ENCODE results near the gene TRMT44. TPM values are rescaled to one million over a fixed set of nuclear protein-coding genes. Genes with fewer than 3 reads are reported as not detected.
"Not testable (repeated sequence)": the region's sequence is repeated elsewhere in the genome, so short reads cannot be mapped to it uniquely, and the experiment has no call there.

Gene TRMT44
- total RNA-seq, 1 donor, result 21.7 TPM

DNA sequence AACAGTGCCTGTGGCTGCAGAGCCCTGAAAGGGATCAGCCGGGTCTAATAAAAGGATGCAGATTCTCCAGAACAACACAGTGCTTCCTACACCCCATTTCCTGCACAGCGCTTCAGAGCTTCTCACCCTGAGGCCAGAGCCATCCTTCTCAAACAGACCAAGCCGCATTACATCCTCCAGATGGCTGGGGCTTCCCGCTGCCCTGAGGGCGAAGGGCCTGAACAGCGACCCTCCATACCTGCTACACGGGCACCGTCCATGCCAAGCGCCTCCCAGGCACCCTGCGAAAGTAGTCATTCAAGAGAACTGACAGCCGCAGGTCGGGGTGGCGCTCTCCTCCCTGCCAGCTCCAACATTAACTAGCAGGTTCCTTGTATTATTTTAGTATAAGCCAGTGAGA lies 36.6 kb upstream of the TRMT44 start:
- Histone ChIP-seq H3K79me2 (ENCODE audit: insufficient read depth, low read length) (no peaks in the 10 kb centered on the region), H4K20me1 (ENCODE audit: insufficient read depth, low read length) (peaks cover 15% of the 10 kb centered on the region), H2AFZ (ENCODE audit: low read length) (no peak overlapping the region), H3K4me1 (ENCODE audit: insufficient read depth, low read length) (no peaks in the 10 kb centered on the region), H3K9me3 (ENCODE audit: low read depth, low read length) (no peaks in the 10 kb centered on the region), H3K4me2 (ENCODE audit: insufficient read depth, low read length) (no peak overlapping the region), H3K36me3 (ENCODE audit: insufficient read depth, low read length) (peaks cover 28% of the 10 kb centered on the region), H3K27me3 (ENCODE audit: insufficient read depth, low read length) (no peaks in the 10 kb centered on the region), H3K4me3 (ENCODE audit: insufficient read depth, low read length) (no peak overlapping the region), H3K27ac (ENCODE audit: low read depth, low read length) (no peak overlapping the region)
- TF ChIP-seq, protein P1, sequence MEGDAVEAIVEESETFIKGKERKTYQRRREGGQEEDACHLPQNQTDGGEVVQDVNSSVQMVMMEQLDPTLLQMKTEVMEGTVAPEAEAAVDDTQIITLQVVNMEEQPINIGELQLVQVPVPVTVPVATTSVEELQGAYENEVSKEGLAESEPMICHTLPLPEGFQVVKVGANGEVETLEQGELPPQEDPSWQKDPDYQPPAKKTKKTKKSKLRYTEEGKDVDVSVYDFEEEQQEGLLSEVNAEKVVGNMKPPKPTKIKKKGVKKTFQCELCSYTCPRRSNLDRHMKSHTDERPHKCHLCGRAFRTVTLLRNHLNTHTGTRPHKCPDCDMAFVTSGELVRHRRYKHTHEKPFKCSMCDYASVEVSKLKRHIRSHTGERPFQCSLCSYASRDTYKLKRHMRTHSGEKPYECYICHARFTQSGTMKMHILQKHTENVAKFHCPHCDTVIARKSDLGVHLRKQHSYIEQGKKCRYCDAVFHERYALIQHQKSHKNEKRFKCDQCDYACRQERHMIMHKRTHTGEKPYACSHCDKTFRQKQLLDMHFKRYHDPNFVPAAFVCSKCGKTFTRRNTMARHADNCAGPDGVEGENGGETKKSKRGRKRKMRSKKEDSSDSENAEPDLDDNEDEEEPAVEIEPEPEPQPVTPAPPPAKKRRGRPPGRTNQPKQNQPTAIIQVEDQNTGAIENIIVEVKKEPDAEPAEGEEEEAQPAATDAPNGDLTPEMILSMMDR (IDR thresholded peaks at IDR 0.05; ENCODE audit: extremely low read depth, low read depth, low read length), result no peak
- no peak for DNase-seq (ENCODE audit: insufficient read length, low spot score, missing footprints)

DNA sequence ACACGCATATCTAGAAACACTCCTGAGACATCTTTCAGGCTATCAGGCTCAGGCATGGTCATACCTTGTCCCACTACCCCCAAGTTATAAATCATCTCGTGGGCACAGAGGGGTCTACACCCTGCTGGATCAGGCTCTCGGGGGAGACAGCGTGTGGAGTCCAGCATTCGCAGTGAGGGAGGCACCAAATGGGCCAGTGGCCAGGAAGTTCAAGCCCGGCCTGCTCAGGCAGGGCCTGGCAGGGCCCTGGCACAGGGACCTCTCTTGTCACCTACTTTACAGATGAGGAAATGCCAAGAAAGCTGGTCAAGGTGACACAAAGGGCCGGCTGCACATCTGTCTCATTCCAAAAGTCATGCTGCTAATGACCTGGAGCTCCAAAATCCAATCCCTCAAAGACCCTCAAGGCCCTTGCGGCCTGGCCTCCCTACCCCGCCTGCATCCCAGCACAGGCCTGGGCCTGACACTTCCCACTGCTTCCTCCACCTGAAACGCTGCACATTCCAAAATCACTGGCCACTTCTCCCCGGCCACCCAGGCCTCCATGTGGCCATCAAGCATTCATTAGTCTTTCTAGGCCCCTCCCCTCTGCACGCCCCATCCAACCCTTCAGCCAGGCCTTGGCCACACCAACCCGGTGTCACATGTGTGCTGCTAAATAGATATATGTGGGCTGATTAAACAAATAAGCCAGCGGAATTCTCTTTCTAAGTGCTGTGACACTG lies 35.6 kb upstream of the TRMT44 start:
- Histone ChIP-seq H3K4me1 (ENCODE audit: insufficient read depth, low read length) (no peaks in the 10 kb centered on the region), H3K27ac (ENCODE audit: low read depth, low read length) (no peak overlapping the region), H3K27me3 (ENCODE audit: insufficient read depth, low read length) (no peaks in the 10 kb centered on the region), H2AFZ (ENCODE audit: low read length) (no peak overlapping the region), H4K20me1 (ENCODE audit: insufficient read depth, low read length) (peaks cover 11% of the 10 kb centered on the region), H3K79me2 (ENCODE audit: insufficient read depth, low read length) (no peaks in the 10 kb centered on the region), H3K4me3 (ENCODE audit: insufficient read depth, low read length) (no peak overlapping the region), H3K36me3 (ENCODE audit: insufficient read depth, low read length) (peaks cover 22% of the 10 kb centered on the region), H3K9me3 (ENCODE audit: low read depth, low read length) (no peaks in the 10 kb centered on the region), H3K4me2 (ENCODE audit: insufficient read depth, low read length) (no peak overlapping the region)
- DNase-seq (ENCODE audit: insufficient read length, low spot score, missing footprints), result no peak
- TF ChIP-seq, protein P1 (IDR thresholded peaks at IDR 0.05; ENCODE audit: extremely low read depth, low read depth, low read length), result no peak

DNA sequence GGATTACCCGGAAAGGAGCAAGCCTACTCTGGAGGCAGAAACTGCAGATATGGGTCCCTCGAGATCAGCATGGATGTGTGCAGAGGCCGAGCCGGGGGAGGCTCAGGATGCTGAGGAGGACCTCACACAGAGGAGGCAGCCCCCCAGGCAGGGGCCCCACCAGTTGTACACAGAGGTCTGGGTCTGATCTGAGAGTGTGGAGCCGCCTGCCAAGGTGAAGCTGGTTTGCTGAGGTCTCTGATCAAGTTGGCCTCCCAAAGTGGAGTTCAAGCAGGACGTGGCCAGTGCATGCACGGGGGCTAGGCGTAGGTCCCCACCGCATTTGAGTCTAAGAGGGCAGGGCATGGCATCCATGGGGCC lies 35.1 kb upstream of the TRMT44 start:
- DNase-seq (ENCODE audit: insufficient read length, low spot score, missing footprints), result no peak
- Histone ChIP-seq H2AFZ (ENCODE audit: low read length) (no peak overlapping the region), H3K27me3 (ENCODE audit: insufficient read depth, low read length) (no peaks in the 10 kb centered on the region), H3K4me1 (ENCODE audit: insufficient read depth, low read length) (no peaks in the 10 kb centered on the region), H3K27ac (ENCODE audit: low read depth, low read length) (no peak overlapping the region), H3K9me3 (ENCODE audit: low read depth, low read length) (no peaks in the 10 kb centered on the region), H3K4me3 (ENCODE audit: insufficient read depth, low read length) (no peak overlapping the region), H3K36me3 (ENCODE audit: insufficient read depth, low read length) (peaks cover 22% of the 10 kb centered on the region), H4K20me1 (ENCODE audit: insufficient read depth, low read length) (peaks cover 13% of the 10 kb centered on the region), H3K79me2 (ENCODE audit: insufficient read depth, low read length) (no peaks in the 10 kb centered on the region), H3K4me2 (ENCODE audit: insufficient read depth, low read length) (no peak overlapping the region)
- TF ChIP-seq, protein P1 (IDR thresholded peaks at IDR 0.05; ENCODE audit: extremely low read depth, low read depth, low read length), result no peak

DNA sequence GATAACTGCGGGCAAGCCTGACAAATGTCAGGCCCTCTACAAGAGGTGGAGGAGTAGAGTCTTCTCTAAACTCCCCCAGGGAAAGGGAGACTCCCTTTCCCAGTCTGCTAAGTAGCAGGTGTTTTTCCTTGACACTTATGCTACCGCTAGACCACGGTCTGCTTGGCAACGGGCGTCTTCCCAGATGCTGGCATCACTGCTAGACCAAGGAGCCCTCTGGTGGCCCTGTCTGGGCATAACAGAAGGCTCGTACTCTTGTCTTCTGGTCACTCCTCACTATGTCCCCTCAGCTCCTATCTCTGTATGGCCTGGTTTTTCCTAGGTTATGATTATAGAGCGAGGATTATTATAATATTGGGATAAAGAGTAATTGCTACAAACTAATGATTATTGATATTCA lies 33.7 kb upstream of the TRMT44 start:
- not testable (repeated sequence) for H3K4me3 ChIP-seq (ENCODE audit: insufficient read depth, low read length); H3K4me2 ChIP-seq (ENCODE audit: insufficient read depth, low read length); H3K27me3 ChIP-seq (ENCODE audit: insufficient read depth, low read length); DNase-seq (ENCODE audit: insufficient read length, low spot score, missing footprints); H3K9me3 ChIP-seq (ENCODE audit: low read depth, low read length); H3K4me1 ChIP-seq (ENCODE audit: insufficient read depth, low read length); H3K79me2 ChIP-seq (ENCODE audit: insufficient read depth, low read length); H3K27ac ChIP-seq (ENCODE audit: low read depth, low read length); H2AFZ ChIP-seq (ENCODE audit: low read length)
- TF ChIP-seq, protein P1 (IDR thresholded peaks at IDR 0.05; ENCODE audit: extremely low read depth, low read depth, low read length), result peak; percentile 38
- Histone ChIP-seq H3K36me3 (ENCODE audit: insufficient read depth, low read length) (peaks cover 22% of the 10 kb centered on the region), H4K20me1 (ENCODE audit: insufficient read depth, low read length) (peaks cover 11% of the 10 kb centered on the region)
